H54 (cell line): ENCODE results near the gene RMND1.
"Not testable (repeated sequence)": the region's sequence is repeated elsewhere in the genome, so short reads cannot be mapped to it uniquely, and the experiment has no call there.

Experiments used
- DNase-seq: peaks from one replicate; pipeline ENCODE4 v3.0.0; 2011; ENCODE audit warnings: low spot score, mixed read lengths; ENCODE audit not compliant: insufficient read length
- FAIRE-seq: peaks from 3 replicates; lab custom pipeline; 2011; peaks lifted over from hg19 to GRCh38; lab: Jason Lieb, UNC
- POLR2A ChIP-seq: IDR thresholded peaks from 2 replicates; pipeline ENCODE4 v1.6.1; 2011; ENCODE audit warnings: low read depth, mild to moderate bottlenecking, low read length

Gene RMND1

GRCh38 chr6:151478670-151479069, 26.7 kb upstream of the RMND1 start:
- DNase-seq (no peak), FAIRE-seq (no peak)
- TF ChIP-seq POLR2A = no peak

DNA sequence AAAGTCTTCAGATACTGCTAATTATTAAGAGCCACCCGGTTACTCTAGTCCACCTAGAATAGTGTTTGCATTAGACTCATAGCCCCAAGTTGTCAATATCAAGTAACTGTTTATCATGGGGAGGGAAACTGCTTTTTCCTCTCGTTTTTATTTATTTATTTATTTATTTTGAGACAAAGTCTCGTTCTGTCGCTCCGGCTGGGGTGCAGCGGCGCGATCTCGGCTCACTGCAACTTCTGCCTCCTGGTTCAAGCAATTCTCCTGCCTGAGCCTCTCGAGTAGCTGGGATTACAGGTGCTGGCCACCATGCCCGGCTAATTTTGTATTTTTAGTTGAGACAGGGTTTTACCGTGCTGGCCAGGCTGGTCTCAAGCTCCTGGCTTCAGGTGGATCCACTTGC, 25.8 kb upstream of the RMND1 start:
- TF ChIP-seq POLR2A = no peak
- no peak for FAIRE-seq
- DNase-seq = no peak

DNA sequence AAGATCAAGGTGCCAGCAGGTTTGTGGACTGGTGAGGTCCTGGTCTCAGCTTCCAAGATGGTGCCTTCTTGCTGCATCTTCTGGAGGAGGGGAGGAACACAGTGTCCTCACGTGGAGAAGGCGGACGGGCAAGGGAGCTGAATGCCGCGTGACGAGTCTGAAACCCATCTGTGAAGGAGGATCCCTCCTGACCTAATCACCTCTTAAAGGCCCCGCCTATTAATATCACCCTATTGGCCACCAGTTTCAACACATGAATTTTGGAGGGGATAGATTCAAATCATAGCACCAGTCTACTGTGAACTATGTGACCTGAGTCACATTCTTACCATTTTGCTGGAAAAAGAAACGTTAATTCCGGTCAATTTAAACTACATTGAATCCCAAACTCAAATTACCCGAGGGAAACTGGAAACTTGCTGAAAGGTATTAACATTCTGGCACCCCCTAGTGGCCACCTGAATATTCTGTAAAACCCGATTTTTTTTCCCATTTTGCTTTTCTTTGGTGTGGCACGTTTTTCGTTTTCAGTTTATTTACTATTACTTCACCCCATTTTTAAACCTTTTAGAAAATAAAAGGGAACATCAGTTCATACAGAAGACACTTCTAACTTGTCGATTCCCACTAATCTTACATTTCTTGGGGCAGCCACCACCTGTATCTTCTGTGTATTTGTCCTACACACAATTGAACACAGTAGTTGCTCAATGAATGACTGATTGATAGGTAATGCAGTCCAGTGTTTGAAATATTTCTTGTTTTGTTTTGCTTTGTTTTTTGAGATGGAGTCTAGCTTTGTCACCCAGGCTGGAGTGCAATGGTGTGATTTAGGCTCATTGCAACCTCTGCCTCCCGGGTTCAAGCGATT, 24.0 kb upstream of the RMND1 start:
- FAIRE-seq (no peak), DNase-seq (no peak)
- TF ChIP-seq POLR2A = no peak

DNA sequence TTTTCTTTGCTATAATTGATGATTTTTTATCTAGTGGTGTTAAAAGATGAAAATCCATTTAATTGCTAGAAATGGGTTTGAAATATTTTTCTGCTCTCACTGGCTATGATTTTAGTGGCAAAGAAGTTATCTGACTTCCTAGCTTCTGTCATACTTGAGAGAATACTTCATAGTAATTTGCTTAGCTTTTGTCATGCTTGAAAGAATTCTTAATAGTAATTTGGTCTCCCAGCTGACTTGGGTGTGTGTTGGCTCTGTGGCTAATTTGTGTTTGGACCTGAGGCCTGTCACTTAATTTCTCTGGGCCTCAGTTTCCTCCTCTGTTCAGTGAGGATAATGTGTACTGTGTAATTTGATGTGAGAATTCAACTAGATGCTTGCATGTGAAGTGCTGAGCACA, 12.8 kb upstream of the RMND1 start:
- no peak for TF ChIP-seq POLR2A
- DNase-seq (no peak), FAIRE-seq (no peak)

- no peak for FAIRE-seq
- DNase-seq = no peak
- TF ChIP-seq POLR2A = no peak
Observed at GRCh38 chr6:151461673-151462072, 9.7 kb upstream of the RMND1 start.

DNA sequence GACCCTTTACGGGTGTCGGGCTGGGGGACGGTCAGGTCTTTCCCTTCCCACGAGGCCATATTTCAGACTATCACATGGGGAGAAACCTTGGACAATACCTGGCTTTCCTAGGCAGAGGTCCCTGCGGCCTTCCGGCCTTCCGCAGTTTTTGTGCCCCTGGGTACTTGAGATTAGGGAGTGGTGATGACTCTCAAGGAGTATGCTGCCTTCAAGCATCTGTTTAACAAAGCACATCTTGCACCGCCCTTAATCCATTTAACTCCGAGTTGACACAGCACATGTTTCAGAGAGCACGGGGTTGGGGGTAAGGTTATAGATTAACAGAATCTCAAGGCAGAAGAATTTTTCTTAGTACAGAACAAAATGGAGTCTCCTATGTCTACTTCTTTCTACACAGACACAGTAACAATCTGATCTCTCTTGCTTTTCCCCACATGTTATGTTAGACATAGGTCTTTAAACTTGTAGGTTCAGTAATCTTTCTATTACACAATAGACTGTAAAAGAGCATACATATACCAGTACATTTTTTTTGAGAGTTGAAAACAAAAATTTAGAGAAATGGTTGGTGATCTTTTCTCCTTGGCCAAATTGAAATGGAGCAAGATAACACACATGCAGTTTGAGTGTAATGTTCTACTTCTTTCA, 3.9 kb upstream of the RMND1 start:
- not testable (repeated sequence) for DNase-seq, FAIRE-seq

DNA sequence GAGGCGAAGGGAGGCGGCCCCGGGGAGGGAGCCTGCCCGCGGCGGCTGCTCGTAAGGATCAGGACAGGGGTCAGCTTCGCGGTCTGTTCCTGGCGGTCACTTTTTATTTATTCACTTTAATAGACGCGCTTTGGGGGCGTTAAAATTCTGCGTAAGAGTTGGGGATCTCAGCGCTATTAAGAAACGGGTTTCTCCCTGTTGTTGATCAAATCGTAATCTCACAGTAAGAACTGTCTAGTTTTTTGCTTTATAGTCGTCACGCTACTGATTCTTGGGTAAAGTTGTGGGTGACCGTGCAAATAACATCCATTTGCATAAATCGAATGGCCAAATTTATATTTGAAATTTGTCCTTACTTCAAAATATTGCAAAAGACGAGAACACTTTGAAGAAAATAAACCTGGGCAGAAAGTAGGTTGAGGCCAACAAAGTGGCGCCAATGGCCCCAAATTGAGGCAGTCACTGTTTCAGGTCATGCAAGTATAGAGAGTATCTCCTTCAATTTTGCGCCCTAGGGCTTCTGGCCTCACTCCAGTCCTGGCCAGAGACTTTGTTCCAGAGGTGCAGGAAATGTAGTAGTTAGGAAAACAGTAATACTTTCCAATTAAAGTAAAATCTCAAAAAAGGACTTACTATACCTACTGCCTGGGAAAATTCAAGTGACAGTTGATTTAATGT, 963 bp upstream of the RMND1 start:
- DNase-seq (no peak), FAIRE-seq (no peak)
- no peak for TF ChIP-seq POLR2A

- FAIRE-seq (no peak), DNase-seq (no peak)
- no peak for TF ChIP-seq POLR2A
Observed at GRCh38 chr6:151451417-151451949, 443 bp downstream of the RMND1 start.

- not testable (repeated sequence) for FAIRE-seq, DNase-seq
Observed at GRCh38 chr6:151450928-151451327, 998 bp downstream of the RMND1 start.

GRCh38 chr6:151448623-151449022, 3.3 kb downstream of the RMND1 start:
- no peak for TF ChIP-seq POLR2A
- FAIRE-seq (no peak), DNase-seq (no peak)

DNA sequence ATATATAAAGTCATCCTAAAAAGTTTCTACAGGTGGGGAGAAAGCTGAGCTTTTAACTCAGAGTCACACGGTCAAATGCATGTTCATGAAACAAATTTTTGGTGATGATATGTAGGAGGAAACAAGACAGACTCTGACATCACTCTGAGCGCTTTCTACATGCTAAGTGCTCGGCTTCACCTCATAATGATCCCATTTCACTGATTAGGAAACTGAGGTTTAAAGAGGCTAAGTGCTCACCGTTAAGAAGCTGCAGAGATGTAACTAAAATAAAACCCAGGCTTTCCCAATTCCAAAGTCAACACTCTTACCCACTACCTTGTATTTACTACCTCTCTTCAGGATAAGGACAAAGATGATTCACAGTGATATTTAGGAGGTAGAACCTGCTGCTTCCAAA, 4.7 kb downstream of the RMND1 start:
- no peak for TF ChIP-seq POLR2A
- no peak for FAIRE-seq
- DNase-seq = no peak

GRCh38 chr6:151445482-151445881, 6.4 kb downstream of the RMND1 start:
- TF ChIP-seq POLR2A = no peak
- FAIRE-seq = no peak
- DNase-seq = no peak

DNA sequence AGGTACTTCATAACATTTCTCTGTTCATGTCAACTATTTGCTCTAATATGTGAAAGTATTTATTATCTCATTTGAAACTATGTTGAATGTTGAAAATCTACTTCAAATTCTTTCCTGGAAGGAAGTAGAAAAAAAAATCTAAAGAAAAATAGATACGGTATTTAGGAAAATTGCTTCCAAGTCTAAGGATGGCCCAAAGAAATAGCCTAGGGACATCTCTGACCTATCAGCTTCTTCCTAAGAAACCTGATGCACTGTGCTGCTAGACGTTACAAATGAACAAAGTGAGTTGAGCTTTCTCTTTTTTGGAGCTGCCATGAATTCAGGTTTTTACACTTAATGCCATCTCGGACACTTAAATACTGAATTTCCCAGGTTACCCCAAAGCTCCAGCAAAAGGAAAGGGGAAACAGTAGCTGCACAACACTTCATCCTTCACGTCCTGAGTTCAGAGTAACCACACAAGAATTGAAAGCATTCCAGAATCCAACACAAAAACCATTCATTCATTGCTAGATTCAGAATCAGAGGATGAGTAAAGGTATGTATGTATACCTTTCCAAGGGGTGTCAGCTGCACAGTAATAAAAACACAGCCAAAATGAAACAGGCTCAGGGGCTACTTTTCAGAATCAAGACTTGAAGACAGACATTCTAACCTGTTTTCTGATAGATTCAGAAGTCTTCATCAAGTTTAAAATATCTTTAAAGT, 7.9 kb downstream of the RMND1 start:
- no peak for DNase-seq
- FAIRE-seq = no peak
- no peak for TF ChIP-seq POLR2A
